Measurements from ENCODE around the gene IRF9. TPM values are rescaled to one million over a fixed set of nuclear protein-coding genes. Genes with fewer than 3 reads are reported as not detected.

The IRF9 gene
- total RNA-seq, 2 experiments from 2014 or later: 35.1 to 39.1 TPM

- no peaks in the 10 kb centered on the region for H4K20me1 ChIP-seq (ENCODE audit: insufficient read depth, low read length)
- H3K36me3 ChIP-seq (ENCODE audit: insufficient read depth, low read length): no peaks in the 10 kb centered on the region
- intact Hi-C loops (cut with micrococcal nuclease; ENCODE audit: unreplicated experiment): no loop called here
- no peaks in the 10 kb centered on the region for H3K79me2 ChIP-seq (ENCODE audit: insufficient read depth, low read depth, low read length)
- DNase-seq (ENCODE audit: low spot score): no peak
- H3K4me3 ChIP-seq (ENCODE audit: low read depth, low read length, poor library complexity, severe bottlenecking): no peak within 1 kb of the TSS
- no peak within 1 kb of the TSS for H2AFZ ChIP-seq (ENCODE audit: low read length)
- TF ChIP-seq CTCF (conservative IDR thresholded peaks at IDR 0.05; ENCODE audit: low read length) (no peak), EZH2phosphoT487 (IDR thresholded peaks at IDR 0.05; ENCODE audit: borderline replicate concordance, low read depth, low read length) (no peak)
- H3K4me2 ChIP-seq (ENCODE audit: low read length): no peak within 1 kb of the TSS
- H3K27ac ChIP-seq (ENCODE audit: low read depth, low read length, poor library complexity, severe bottlenecking): no peak within 1 kb of the TSS
- ChIA-PET POLR2A (interaction anchor here (1.3 kb wide), 1 partner anchor 35 kb away, joined by 3 read pairs; no protein-coding TSS in a partner anchor), CTCF (ENCODE audit: unreplicated experiment) (no interaction called here)
- no TSS peak for BruUV-seq (replicated peaks)
- no peaks in the 10 kb centered on the region for H3K9me2 ChIP-seq (ENCODE audit: insufficient read depth, low read length)
- peaks cover 24% of the 10 kb centered on the region for H3K4me1 ChIP-seq (ENCODE audit: insufficient read depth, low read length, poor library complexity, severe bottlenecking)
- H3K9me3 ChIP-seq (ENCODE audit: low read length): no peaks in the 10 kb centered on the region
Observed at GRCh38 chr14:24130380-24130716, 30.7 kb upstream of the IRF9 start, which contains the start of gene FITM1. FITM1 (plus strand) TSS chr14:24130659; CDS start chr14:24131564, 905 bp downstream.

GRCh38 chr14:24130717-24131548 is 30.1 kb upstream of the IRF9 start:
- H3K9me2 ChIP-seq (ENCODE audit: insufficient read depth, low read length): no peaks in the 10 kb centered on the region
- no TSS peak for BruUV-seq (replicated peaks)
- ChIA-PET CTCF (ENCODE audit: unreplicated experiment) (no interaction called here), POLR2A (interaction anchor here (0.7 kb wide), 1 partner anchor 164 kb away, joined by 3 read pairs; no protein-coding TSS in a partner anchor)
- peaks cover 27% of the 10 kb centered on the region for H3K4me1 ChIP-seq (ENCODE audit: insufficient read depth, low read length, poor library complexity, severe bottlenecking)
- H3K9me3 ChIP-seq (ENCODE audit: low read length): no peaks in the 10 kb centered on the region
- H3K4me3 ChIP-seq (ENCODE audit: low read depth, low read length, poor library complexity, severe bottlenecking): no peak overlapping the region
- no peaks in the 10 kb centered on the region for H4K20me1 ChIP-seq (ENCODE audit: insufficient read depth, low read length)
- intact Hi-C loops (cut with micrococcal nuclease; ENCODE audit: unreplicated experiment): no loop called here
- no peak for TF ChIP-seq EZH2phosphoT487 (IDR thresholded peaks at IDR 0.05; ENCODE audit: borderline replicate concordance, low read depth, low read length)
- no peak for TF ChIP-seq CTCF (conservative IDR thresholded peaks at IDR 0.05; ENCODE audit: low read length)
- no peak overlapping the region for H2AFZ ChIP-seq (ENCODE audit: low read length)
- no peaks in the 10 kb centered on the region for H3K79me2 ChIP-seq (ENCODE audit: insufficient read depth, low read depth, low read length)
- H3K36me3 ChIP-seq (ENCODE audit: insufficient read depth, low read length): no peaks in the 10 kb centered on the region
- H3K27ac ChIP-seq (ENCODE audit: low read depth, low read length, poor library complexity, severe bottlenecking): no peak overlapping the region
- no peak for DNase-seq (ENCODE audit: low spot score)
- no peak overlapping the region for H3K4me2 ChIP-seq (ENCODE audit: low read length)

- no peak for DNase-seq (ENCODE audit: low spot score)
- H3K4me2 ChIP-seq (ENCODE audit: low read length): no peak overlapping the region
- no peaks in the 10 kb centered on the region for H3K9me3 ChIP-seq (ENCODE audit: low read length)
- H3K9me2 ChIP-seq (ENCODE audit: insufficient read depth, low read length): no peaks in the 10 kb centered on the region
- H3K4me3 ChIP-seq (ENCODE audit: low read depth, low read length, poor library complexity, severe bottlenecking): no peak overlapping the region
- intact Hi-C loops (cut with micrococcal nuclease; ENCODE audit: unreplicated experiment): no loop called here
- H4K20me1 ChIP-seq (ENCODE audit: insufficient read depth, low read length): no peaks in the 10 kb centered on the region
- H2AFZ ChIP-seq (ENCODE audit: low read length): no peak overlapping the region
- CTCF ChIA-PET (ENCODE audit: unreplicated experiment): no interaction called here
- no TSS peak for BruUV-seq (replicated peaks)
- peaks cover 27% of the 10 kb centered on the region for H3K4me1 ChIP-seq (ENCODE audit: insufficient read depth, low read length, poor library complexity, severe bottlenecking)
- POLR2A ChIA-PET: interaction anchor here (2.8 kb wide), 1 partner anchor 16 kb away, joined by 11 read pairs; no protein-coding TSS in a partner anchor
- no peaks in the 10 kb centered on the region for H3K36me3 ChIP-seq (ENCODE audit: insufficient read depth, low read length)
- TF ChIP-seq CTCF (conservative IDR thresholded peaks at IDR 0.05; ENCODE audit: low read length): no peak
- TF ChIP-seq EZH2phosphoT487 (IDR thresholded peaks at IDR 0.05; ENCODE audit: borderline replicate concordance, low read depth, low read length): no peak
- H3K79me2 ChIP-seq (ENCODE audit: insufficient read depth, low read depth, low read length): no peaks in the 10 kb centered on the region
- H3K27ac ChIP-seq (ENCODE audit: low read depth, low read length, poor library complexity, severe bottlenecking): no peak overlapping the region
Observed at GRCh38 chr14:24131549-24131966, 29.5 kb upstream of the IRF9 start.

Measured in OCI-LY7 (cell line).